ENCODE data around the gene NLRP11.

The NLRP11 gene

GRCh38 chr19:55831846-55832245 is at the start of gene NLRP11:
NLRP11 (minus strand) TSS chr19:55831999; CDS start chr19:55818174, 13,825 bp downstream.
- no peak for DNase-seq

DNA sequence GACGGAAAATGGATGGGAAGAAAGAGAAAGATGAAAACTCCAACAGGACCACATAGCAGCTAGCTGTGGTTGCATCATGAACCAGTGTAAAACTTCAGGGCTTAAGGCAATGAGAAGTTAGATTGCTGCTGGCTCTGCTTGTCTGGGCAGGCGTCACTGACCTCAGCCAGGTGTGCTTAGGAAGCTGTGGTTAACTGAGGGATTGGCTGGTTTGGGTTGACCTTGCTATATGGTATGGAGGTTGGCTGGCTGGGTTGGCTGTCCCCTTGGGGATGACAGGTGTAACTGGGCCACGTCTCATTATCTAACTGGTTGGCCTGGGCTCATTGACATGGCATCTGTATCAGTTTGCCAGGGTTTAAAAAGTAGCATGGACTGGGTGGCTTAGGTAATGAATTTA is 45.4 kb upstream of the NLRP11 start:
- DNase-seq, result no peak

- DNase-seq, result no peak
Measured at GRCh38 chr19:55870736-55871135, 38.9 kb upstream of the NLRP11 start.

- no peak for DNase-seq
Measured at GRCh38 chr19:55867101-55867500, 35.3 kb upstream of the NLRP11 start.

DNA sequence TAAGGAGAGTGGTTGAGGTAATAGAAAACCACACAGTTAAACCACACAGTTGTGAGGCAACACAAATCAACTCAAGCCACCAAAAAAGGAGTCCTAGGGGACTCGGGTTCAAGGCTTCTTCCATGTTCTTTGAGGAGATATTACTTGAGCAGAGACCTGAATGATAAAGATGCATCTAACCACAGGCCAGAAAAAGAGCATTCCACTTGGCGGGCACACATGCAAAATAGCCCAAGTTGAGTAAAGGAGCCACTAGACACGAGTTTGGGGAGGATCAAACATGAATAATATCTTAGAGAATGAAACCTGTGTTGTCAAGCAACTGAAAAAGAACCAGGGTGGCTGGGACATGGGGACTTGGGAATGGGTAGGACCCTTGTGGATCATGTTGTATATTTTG is 34.7 kb upstream of the NLRP11 start:
- no peak for DNase-seq

DNA sequence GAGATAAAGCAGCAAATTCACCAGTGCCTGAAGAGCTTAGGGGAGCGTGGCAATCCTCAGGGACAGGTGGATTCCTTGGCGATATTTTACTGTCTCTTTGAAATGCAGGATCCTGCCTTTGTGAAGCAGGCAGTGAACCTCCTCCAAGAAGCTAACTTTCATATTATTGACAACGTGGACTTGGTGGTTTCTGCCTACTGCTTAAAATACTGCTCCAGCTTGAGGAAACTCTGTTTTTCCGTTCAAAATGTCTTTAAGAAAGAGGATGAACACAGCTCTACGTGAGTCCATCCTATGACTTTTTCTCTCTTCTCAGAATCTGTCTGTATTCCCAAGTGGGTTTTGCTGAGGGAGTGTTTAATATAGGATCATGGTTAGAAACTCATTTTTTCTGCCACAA is 27.2 kb upstream of the NLRP11 start:
- DNase-seq, result no peak

GRCh38 chr19:55858401-55858800 is 26.6 kb upstream of the NLRP11 start:
- DNase-seq, result no peak

DNA sequence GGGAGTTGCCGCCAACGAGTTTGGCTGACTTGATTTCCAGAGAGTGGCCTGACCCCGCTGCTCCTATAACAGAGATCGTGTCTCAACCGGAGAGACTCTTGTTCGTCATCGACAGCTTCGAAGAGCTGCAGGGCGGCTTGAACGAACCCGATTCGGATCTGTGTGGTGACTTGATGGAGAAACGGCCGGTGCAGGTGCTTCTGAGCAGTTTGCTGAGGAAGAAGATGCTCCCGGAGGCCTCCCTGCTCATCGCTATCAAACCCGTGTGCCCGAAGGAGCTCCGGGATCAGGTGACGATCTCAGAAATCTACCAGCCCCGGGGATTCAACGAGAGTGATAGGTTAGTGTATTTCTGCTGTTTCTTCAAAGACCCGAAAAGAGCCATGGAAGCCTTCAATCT is 26.2 kb upstream of the NLRP11 start:
- DNase-seq, result no peak

GRCh38 chr19:55857149-55857548 is 25.4 kb upstream of the NLRP11 start:
- DNase-seq, result no peak

GRCh38 chr19:55855160-55855559 is 23.4 kb upstream of the NLRP11 start:
- DNase-seq, result no peak

GRCh38 chr19:55838906-55839305 is 7.1 kb upstream of the NLRP11 start:
- no peak for DNase-seq

GRCh38 chr19:55838251-55838650 is 6.5 kb upstream of the NLRP11 start:
- DNase-seq, result no peak

- no peak for DNase-seq
Measured at GRCh38 chr19:55836340-55836739, 4.5 kb upstream of the NLRP11 start, which contains the start of gene NLRP4. NLRP4 (plus strand) TSS chr19:55836540; CDS start chr19:55852081, 15,541 bp downstream.

- no peak for DNase-seq
Measured at GRCh38 chr19:55832676-55833075, 877 bp upstream of the NLRP11 start.

DNA sequence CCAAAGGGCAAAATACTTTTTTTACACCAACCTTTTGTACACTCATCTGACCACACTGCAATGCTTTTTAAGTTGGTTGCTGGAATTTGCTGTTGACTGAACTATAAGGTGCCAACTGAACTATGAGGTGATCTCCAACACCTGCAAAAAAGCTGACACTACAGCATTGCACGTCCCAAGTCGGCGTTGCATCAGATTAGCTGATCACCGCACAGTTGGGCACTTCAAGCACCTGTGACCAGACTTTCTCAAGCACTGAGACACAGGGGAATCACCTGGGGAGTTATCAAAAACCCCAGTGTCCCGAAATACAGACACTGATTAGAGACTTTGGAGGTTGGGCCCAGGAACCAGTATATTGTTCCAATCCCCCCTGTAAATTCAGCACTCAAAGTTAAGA is 1.1 kb downstream of the NLRP11 start:
- no peak for DNase-seq

DNA sequence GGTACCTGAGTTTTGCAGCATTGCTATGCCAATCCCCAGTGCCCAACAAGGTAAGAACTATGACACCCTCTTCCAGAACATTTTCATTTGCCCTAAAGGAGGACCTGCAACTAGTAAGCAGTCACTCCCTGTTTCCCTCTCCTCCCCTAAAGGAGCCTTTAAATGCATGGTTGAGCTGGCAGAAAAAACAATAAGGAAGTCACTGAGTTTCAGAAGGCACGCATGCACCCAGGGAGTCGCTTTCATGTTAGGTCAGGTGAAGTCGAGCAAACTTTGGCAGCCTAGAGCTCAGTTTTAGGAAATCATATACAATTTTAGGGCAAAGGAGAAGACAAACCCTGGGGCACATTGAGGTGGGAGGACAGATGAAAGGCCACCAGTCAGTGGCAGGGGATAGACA is 11.8 kb downstream of the NLRP11 start:
- DNase-seq, result no peak

- no peak for DNase-seq
Measured at GRCh38 chr19:55813906-55814305, 17.9 kb downstream of the NLRP11 start.

DNA sequence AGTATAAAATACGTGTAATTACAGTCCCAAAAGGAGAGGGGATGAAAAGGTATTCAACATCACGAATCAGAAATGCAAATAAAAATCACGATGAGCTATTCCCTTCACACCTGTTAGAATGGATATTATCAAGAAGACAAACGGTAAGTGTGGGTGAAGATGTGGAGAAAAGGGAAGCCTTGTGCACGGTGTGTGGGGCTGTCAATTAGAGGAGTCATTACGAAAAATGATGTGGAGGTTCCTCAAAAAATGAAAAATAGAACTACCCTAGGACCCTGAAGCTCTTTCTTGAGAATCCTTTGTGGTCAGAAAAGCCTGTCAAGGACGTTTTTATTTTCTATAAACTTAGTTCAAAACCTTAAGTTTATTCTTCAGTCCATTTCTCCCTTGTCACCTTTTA is 19.4 kb downstream of the NLRP11 start:
- DNase-seq, result no peak

- DNase-seq, result no peak
Measured at GRCh38 chr19:55811340-55811739, 20.5 kb downstream of the NLRP11 start.

DNA sequence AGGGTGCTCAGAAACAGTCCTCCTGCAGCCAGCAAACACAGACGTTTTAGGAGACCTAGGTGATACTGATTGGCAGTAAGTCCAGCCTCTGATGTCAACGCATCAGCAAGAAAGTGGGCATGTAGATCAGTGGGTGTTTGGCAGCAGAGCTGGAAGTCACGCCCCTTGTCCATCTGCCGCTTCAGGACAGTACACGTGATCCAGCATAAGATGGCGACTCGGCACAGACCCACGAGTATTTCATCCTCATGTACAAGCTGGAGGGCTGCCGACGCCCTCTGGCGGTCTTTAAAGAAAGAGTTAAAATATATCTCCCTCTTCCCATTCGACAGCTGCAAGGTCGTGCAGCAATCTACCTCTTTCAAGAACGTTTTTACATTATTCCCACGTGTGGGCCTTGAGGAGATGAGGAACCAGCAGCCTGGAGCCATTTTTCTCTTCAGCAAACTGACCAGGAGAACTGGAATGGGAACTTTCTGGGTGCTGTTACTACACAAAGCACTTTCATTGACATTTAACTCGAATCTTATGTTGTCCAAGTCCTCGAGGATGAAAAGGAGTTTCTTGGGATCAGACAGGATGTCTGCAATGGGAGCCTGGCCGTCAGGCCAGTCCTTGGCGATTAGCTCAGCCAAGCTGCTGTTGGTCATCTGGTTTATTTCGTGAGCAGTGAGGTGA is 22.3 kb downstream of the NLRP11 start:
- DNase-seq, result no peak

DNA sequence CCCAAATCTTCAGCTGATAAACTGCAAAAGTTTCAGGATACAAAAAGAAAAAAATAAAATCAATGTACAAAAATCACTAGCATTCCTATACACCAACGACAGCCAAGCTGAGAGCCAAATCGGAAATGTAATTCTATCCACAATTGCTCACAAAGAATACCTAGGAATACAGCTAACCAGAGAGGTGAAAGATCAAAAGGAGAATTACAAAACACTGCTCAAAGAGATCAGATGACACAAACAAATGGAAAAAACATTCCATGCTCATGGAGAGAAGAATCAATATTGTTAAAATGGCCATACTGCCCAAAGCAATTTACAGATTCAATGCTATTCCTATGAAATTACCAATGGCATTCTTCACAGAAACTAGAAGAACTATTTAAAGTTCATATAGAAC is 29.5 kb downstream of the NLRP11 start:
- DNase-seq, result no peak

- no peak for DNase-seq
Measured at GRCh38 chr19:55801416-55801815, 30.4 kb downstream of the NLRP11 start.

- DNase-seq, result no peak
Measured at GRCh38 chr19:55795021-55795420, 36.8 kb downstream of the NLRP11 start.

DNA sequence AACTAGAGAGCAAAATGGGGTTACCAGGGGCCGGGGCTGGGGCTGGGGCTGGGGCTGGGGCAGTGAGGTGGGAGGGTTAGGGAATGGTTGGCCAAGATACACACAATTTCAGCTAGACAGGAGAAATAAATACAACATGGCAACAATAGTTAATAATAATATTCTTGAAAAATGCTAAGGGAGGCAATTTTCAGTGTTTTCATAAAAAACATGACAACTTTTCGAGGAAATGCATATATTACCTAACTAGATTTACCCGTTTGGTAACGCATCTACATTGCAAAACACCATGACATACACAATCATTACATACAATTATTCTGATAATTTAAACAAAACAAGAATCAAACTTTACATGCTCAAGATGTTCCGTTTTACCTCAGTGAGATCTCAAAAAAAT is 50.7 kb downstream of the NLRP11 start:
- DNase-seq, result no peak

DNA sequence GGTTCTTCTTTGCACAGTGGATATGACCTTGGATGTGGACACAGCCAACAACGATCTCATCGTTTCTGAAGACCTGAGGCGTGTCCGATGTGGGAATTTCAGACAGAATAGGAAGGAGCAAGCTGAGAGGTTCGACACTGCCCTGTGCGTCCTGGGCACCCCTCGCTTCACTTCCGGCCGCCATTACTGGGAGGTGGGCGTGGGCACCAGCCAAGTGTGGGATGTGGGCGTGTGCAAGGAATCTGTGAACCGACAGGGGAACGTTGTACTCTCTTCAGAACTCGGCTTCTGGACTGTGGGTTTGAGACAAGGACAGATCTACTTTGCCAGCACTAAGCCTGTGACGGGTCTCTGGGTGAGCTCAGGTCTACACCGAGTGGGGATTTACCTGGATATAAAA is 53.5 kb downstream of the NLRP11 start:
- DNase-seq, result no peak
